Epidermal melanocyte (primary cell): ENCODE data around the gene CMC4.
A peak's percentile ranks its signal among the peaks of the same experiment; 100 is the strongest.

Source experiments
- DNase-seq: peaks from one replicate; pipeline ENCODE4 v3.0.0; 2011; ENCODE audit warnings: low spot score; ENCODE audit not compliant: insufficient read length

Gene CMC4

DNA sequence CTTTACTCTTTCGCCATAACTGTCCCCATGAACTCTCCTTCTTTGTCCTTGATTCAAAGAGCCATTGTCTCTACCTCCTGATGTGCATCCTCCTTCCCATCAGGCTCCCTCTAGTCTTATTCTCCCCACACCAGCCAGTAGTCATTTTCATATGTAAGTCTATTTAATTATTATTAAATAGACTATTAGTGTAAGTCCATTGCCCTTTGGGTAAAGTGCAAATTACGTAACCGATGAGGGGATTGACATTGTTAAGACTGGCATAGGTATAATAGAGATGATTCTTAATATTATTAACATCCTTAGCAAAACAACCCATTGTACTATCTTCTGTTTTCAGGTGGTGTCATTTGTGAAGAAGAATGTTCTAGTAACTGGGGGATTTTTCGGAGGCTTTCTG is 16.7 kb downstream of the CMC4 start:
- no peak for DNase-seq

DNA sequence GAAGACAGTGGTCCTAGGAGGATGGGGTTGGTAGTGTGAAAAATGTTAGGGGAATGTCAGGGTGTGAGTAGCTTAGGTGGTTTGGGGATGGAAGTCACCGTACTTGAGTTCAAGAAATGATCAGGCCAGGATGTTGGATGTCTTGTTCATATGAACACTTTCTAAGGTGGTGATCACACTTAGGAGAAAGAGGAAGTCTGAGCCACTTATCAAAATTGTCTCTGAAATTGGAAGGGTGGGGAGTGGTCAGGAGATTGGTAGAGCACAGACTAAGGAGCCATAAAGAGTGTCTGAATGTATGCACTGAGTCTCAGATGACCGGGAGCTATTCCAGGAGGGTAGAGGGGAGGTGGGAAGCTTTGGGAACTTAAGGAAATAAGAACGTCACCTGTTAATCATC is 17.3 kb downstream of the CMC4 start:
- DNase-seq, result no peak

DNA sequence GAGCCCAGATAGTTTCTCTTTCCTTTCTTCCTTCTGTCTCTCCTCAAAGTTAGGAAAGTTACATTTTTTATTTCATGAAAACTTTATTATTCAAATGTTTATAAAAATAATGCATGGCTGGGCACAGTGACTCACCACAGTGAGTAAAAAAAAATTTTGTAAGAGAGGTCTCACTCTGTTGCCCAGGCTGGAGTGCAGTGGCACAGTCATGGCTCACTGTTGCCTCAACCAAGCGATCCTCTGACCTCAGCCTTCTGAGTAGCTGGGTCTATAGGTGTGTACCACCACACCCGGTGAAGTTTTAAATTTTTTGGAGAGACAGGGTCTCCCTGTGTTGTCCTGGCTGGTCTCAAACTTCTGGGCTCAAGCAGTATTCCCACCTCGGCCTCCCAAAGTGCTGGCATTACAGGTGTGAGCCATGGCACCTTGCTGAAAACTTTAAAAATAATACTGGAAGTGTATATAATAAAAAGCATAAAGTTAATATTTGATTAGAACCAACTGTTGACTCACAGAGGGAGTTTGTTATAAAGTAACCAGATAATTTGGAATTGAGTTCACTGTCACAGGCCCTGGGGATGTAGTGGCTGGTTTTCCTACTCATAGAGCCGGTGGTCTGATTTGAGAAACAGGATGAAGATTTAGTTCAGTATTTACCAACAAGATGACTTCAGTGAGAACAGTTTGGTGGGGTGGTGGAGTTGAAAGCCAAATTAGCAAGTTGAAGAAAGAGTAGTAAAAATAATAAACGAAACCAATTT is 18.0 kb downstream of the CMC4 start:
- no peak for DNase-seq

DNA sequence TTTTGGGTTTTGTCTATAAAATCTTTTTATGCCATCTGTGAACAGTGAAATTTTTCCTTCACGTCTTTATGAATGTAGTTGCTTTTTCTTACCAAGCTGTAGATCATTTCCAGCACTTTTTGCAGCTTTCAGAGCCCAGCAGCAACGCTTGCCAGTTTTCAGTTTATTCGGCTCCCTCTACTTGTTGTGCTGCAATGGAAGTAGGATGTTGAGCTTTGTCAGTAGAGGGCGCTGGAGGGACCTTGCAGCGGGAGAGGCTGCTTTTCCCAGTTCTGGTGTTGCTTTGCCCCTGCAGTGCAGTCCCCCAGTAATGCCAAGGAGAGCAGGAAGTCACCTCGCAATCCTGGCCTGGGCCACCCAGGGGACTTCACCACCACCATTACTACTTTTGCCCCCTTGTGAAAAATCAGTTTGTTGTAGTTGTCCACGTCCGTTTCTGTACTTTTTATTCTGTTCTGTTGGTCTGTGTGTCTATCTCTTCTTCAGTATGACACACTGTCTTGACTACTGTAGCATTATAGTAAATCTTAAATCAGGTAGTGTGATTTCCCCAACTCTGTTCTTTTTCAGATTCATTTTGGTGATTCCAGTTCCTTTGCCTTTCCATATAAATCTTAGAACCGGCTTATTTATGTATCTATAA is 21.8 kb downstream of the CMC4 start:
- no peak for DNase-seq

DNA sequence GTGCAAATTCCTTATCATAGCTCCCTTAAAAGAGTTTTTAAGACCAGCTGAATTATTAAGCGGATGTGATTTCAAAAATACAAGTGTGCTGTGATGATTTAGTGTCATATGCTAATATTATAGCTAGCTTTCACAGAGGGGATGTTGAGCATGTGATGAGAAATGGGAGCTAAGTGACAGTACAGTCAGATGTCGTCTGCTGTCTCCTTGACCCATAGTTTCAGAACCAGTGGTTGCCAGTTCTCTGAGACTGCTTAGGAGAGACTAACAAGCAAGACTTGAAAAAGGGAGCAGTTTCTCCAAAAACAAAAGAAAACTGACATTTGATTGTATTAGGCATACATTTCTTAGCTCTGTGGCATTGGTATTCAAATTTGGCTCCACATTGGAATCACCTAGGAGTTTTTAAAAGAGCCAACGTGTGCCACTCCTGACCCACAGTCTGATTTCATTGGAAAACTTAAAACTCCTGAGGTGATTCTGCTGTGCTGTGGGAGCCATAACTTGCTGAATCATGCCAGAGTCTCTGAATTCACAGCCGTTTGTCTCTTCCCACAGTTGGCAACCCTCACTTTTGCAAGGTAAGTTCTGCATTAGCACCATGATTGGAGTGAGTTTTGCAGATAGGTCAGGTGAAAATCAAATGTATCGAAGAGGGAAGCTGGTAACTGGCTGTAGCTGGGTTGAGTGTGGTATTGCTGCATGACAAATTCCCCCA is 24.0 kb downstream of the CMC4 start:
- no peak for DNase-seq

DNA sequence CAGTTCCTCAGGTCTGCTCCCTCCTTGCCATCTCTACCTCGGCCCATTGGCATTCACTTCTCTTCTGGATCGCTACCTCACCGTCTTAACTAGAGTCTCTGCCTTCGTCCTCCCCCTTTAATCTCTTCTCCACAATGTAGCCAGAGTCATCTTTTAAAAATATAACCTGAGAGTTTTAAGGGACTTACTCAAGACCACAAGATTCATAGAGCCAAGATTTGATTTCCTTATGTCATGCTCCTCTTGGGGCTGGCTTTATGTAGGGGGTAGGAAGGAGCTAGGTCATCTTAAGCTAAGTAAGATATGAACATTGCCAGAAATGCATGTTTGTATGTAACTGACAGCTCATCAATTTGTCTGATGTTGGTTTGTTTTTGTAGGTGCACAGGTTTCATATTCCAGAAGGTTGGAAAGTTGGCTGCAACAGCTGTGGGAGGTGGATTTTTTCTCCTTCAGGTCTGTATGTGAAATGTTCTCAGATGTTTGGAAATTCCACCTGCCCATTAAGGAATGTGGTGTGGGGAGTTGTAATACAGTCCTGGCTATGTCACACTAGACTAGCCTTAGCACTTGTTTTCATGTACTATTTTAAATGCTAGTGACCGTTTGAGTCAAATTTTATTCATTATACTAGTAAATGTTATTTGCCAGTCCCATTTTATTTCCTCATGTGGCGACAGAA is 24.7 kb downstream of the CMC4 start:
- no peak for DNase-seq

DNA sequence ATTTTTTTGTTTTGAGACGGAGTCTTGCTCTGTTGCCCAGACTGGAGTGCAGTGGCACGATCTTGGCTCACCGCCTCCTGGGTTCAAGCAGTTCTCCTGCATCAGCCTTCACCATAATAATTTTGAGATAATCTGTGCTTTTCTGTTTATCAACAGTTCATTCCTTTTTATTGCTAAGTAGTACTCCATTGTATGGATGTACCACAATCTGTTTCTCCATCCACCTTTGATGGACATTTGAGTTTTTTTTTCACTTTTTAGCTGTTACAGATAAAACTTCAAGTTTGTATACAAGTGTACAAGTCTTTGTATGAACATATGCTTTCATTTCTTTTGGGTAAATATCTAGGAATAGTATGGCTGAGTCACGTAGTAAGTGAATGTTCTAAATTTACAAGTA is 35.2 kb downstream of the CMC4 start:
- DNase-seq, result no peak

DNA sequence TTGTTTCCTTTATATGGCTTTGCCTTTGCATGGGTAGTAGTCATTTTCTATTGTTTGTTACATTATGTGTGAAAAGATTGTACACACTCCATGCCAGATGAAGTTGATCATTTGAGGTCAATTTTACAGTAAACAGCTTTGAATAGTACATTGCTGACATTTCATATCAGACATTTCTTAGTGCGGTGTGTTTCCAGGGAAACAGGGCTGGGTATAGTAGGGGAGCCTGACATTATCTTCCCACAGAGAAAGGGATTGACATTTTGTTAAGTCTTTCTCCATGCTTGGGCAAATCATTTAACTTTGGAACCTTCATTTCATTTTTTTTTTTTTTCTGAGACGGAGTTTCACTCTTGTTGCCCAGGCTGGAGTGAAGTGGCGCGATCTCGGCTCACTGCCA is 39.3 kb downstream of the CMC4 start:
- DNase-seq, result no peak

DNA sequence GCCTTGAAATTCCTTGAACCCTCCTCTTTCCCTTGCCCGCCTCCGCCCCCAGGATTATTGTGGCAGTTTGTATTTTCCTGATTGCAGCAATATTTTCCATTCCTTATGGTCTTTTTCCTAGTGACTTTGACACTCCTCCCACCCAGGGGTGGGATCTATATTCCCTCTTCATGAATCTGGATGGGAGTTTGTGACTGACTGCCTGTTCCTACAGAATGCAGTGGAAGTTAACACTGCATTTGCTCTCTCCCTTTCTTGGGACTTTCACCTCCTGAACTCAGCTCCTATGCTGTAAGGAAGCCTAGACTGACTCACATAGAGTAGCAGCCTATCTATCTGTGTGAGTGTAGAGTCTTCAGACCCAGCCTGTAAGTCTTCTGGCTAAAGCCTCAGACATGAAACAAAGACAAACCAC is 42.1 kb downstream of the CMC4 start:
- no peak for DNase-seq

DNA sequence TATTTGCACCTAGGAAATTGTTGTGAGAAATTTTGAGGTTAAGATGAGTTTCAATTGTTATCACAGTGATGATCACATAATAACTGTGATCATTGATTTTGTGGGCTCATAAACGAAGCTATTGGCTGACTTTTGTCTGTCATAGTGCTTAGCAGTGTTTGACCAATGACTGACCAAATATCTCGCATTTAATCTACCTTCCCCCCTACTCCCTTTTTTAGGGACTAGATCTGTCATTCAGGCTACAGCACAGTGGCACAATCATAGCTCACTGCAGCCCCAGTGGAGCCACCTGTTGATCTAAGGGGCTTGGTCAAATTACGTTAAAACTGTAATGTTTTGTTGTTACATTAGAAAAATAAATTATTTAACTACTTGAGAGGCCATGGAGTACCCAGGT is 42.8 kb downstream of the CMC4 start:
- DNase-seq, result no peak

DNA sequence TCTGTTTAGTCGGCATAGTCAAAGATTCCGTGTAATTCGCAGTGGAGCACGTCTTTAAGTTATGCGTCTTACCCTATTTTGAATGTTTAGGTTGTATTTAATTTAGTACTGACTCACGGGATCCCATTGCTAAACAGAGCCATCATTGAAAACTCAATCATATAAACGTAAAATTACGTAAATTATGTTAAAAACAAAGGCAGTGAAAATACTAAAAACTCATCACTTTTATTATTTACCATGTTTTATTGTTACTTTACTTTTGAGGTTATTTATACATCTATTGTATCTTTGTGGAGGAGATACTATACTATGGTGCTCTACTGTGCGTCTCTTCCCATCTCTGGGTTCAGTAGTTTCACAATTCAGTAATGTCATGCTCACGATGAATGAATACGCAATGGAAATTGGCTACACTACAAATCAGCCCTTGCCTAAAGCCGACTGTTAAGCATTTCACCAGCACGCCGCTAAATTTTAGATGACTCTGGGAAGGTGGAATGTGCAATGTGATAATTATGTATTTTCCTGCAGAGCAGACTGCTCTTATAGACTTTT is 43.3 kb downstream of the CMC4 start:
- DNase-seq, result no peak

DNA sequence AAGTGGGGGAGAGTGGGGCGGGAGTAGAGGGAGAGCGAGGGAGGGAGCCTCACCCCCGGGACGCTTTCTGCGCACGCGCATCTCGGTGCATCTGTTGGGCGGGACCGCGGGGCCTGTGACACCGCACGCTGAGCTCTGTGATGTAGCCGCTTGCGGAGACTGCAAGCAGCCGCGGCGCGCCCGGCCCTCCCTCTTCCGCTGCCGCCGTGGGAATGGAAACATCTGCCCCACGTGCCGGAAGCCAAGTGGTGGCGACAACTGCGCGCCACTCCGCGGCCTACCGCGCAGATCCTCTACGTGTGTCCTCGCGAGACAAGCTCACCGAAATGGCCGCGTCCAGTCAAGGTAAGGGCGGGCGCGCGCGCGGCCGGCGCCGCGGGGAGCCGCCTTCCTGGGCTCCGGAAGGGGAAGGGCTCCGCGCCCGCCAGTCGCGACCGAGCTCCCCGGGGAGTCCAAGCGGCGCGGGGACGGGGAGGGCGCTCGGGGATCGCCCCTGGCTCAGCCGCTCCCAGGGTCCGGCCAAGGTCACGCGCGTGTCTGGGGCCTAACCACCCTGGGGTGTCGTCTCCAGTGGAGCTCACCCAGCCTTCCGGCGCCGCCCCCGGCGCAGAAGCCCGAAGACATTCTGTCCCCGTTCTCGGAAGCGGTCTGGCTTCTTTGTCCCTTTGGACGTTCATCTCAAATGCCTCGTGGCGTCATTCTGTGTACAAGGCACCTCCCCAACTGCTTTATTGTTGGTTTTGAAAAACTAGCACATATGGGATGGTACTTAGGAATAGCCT is 44.0 kb downstream of the CMC4 start, which contains the start of gene FUNDC2:
FUNDC2 (plus strand) TSS at position 118 of the 782 bp plus-strand sequence; CDS start at position 213, 95 bp downstream.
- DNase-seq, result peak; percentile 42

DNA sequence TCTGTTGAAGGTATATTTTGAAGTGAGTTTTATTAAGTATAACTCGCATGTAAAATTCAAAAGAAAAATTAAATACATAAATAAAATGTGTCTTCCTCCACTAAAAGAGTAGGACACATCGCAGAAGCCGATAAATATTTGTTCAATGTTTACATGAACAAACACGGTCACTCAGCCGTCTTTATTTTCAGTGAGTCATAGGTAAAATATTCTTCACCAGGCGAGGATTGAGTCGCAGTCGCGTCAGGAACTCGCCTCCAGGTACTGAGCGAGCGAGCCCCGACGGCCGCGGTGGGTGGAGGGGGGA is 44.6 kb downstream of the CMC4 start:
- no peak for DNase-seq

DNA sequence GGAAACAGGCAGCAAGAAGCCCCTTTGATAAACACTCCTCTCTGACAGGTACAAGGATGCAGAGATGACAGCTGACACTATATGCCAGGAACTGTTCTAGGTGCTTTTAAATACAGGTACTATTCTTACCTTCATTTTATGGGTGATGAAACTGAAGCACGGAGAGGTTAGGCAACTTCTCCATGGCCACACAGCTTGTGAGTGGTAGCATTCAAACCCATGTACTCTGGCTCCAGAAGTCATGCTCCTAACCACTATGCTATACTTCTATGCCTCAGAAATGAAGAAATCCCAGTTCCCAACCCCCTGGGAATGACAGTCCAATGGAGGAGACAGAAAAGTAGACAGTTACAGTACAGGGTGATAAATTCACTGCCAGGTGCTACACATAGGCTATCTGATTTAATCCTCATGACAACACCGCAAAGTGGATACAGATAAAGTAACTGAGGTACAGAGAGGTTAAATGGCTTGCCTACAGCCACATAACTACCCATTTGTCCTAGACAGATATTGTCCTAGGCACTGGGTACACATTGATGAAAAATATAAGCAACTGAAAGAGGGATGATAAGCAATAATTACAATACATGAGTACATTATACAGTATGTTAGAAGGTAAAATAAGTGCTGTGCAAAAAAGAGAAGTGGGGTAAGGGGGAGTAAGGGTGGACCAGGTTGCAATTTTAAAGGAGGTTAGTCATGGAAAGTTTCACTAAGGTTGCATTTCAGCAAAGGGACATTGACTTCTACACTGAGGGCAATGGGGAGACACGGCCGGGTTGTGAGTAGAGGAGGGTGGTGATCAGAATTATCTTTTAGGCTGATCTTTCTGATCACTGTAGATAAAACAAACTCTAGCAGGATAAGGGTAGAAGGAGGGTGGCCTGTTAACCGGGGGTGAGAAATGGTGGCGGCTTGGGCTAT is 46.8 kb downstream of the CMC4 start:
- DNase-seq, result no peak

DNA sequence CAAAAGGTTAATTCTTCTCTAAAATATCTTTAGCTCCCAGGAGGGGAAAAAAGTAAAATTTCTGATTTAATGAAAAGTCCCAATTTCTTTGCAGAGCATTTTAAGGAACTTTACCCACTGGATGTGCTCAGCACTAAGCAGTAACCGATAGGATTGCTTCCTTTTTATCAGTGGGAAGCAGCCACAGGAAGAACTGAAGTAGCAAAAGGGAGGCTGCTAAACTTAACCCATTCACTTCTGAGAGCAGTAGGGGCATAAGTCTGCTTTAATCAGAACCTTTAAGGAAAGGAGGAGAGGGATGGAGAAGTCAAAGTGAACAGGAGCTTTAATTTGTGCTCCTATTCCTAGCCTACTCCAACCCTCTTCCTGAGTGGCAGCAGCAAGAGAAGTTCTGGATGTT is 48.4 kb downstream of the CMC4 start, which contains the start of gene F8:
F8 (minus strand) TSS at position 139 of the 400 bp plus-strand sequence. CDS start 171 bp downstream, outside the sequence.
- no peak for DNase-seq

DNA sequence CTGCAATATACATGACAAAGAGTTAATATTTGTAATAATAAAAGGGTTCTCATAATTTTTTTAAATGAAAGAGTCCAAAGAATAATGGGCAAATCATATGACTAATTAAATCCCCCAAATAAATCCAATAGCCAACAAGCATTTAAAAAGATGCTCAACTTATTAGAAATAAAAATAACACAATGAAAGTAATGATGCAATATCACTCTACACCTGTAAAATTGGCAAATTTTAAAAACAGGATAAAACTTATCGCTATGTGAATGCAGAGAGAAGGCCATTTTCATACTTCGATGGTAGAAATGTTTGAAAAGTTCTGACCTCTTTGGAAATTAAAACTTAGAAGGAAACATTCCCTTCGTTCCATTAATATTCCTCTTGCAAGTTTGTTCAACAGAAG is 50.3 kb downstream of the CMC4 start:
- DNase-seq, result no peak
